ENCODE data around the gene DDHD1.

GRCh38 chr14:53146739-53147138 lies 6.4 kb downstream of the DDHD1 start:
- TF ChIP-seq, protein P1, sequence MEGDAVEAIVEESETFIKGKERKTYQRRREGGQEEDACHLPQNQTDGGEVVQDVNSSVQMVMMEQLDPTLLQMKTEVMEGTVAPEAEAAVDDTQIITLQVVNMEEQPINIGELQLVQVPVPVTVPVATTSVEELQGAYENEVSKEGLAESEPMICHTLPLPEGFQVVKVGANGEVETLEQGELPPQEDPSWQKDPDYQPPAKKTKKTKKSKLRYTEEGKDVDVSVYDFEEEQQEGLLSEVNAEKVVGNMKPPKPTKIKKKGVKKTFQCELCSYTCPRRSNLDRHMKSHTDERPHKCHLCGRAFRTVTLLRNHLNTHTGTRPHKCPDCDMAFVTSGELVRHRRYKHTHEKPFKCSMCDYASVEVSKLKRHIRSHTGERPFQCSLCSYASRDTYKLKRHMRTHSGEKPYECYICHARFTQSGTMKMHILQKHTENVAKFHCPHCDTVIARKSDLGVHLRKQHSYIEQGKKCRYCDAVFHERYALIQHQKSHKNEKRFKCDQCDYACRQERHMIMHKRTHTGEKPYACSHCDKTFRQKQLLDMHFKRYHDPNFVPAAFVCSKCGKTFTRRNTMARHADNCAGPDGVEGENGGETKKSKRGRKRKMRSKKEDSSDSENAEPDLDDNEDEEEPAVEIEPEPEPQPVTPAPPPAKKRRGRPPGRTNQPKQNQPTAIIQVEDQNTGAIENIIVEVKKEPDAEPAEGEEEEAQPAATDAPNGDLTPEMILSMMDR (optimal IDR thresholded peaks at IDR 0.05 in 1 of 3, IDR thresholded peaks at IDR 0.05 in 1 of 3, conservative IDR thresholded peaks at IDR 0.05 in 1 of 3; ENCODE audit: extremely low read depth in 1 of 3, insufficient read depth in 2 of 3, low read length in 3 of 3), result no peak
- no peak for TF ChIP-seq EZH2 (IDR thresholded peaks at IDR 0.05; ENCODE audit: low read length)
